Activated CD4-positive, alpha-beta T cell treated with anti-CD3 and anti-CD28 coated beads, Interleukin-2, amount 10 ng/mL, durations not matched to agents 7 days and 5 days (primary cell): ENCODE measurements around the gene RSAD1. TPM values are rescaled to one million over a fixed set of nuclear protein-coding genes. Genes with fewer than 3 reads are reported as not detected.

Experiments
- CTCF ChIA-PET: fragments of 350-600 bp; sonication (Branson Sonifier 250); formaldehyde crosslinking; loops from one replicate; lab custom pipeline; 2021; ENCODE audit warnings: antibody characterized with exemption; lab: Charles Lee
- POLR2A ChIA-PET: fragments of 350-600 bp; sonication (Branson Sonifier 250); formaldehyde crosslinking; loops from one replicate; lab custom pipeline; 2021; ENCODE audit warnings: antibody characterized with exemption; lab: Charles Lee
- DNase-seq: peaks from one replicate; pipeline ENCODE4 v3.0.0-alpha.2; 2020
- H3K27ac Mint-ChIP-seq: one replicate; pipeline ENCODE4 v1.8.0; 2021; ENCODE audit warnings: mild to moderate bottlenecking, moderate library complexity, mixed read lengths
- H3K27me3 Mint-ChIP-seq: one replicate; pipeline ENCODE4 v1.8.0; 2021; ENCODE audit warnings: mixed read lengths
- H3K36me3 Mint-ChIP-seq: one replicate; pipeline ENCODE4 v1.8.0; 2021; ENCODE audit warnings: low read depth, mixed read lengths
- H3K4me1 Mint-ChIP-seq: one replicate; pipeline ENCODE4 v1.8.0; 2021; ENCODE audit warnings: mixed read lengths
- H3K4me3 Mint-ChIP-seq: one replicate; pipeline ENCODE4 v1.8.0; 2021; ENCODE audit warnings: mild to moderate bottlenecking, moderate library complexity, mixed read lengths
- H3K9me3 Mint-ChIP-seq: one replicate; pipeline ENCODE4 v1.8.0; 2021; ENCODE audit warnings: mixed read lengths
- total RNA-seq, 2 experiments: library from RNA; stranded (reverse); gene quantifications; one replicate each; pipeline ENCODE4 v1.2.3, GENCODE V29; 2021

The RSAD1 gene
- total RNA-seq, 2 experiments from 2014 or later, result 22.5 to 25.1 TPM

DNA sequence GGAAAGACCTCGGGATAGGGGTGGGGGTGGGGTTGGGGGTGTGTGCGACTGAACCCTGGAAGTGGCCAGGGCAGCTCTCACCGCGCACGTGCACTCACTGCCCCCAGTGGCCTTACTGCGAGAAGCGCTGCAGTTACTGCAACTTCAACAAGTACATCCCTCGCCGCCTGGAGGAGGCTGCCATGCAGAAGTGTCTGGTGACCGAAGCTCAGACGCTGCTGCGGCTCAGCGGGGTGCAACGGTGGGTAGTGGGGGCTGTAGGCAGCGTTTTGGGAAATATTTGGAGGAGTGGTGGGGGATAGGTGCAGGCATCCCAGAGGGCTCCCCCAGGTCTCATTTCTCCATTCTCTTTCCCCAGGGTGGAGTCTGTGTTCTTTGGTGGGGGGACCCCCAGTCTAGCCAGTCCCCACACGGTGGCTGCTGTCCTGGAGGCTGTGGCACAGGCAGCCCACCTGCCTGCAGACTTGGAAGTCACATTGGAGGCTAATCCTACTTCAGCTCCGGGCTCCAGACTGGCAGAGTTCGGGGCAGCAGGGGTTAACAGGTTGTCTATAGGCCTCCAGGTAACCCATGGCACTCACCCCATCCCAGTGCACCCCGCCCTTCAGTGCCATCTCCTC, 972 bp downstream of the RSAD1 start:
- no peaks in the 10 kb centered on the region for H3K9me3 Mint-ChIP-seq
- ChIA-PET CTCF (interaction anchor here (0.7 to 1.6 kb wide), 16 partner anchors 8 to 217 kb away, joined by 3 to 7 read pairs (median 4); partner anchors contain the start of gene CACNA1G), POLR2A (no interaction called here)

DNA sequence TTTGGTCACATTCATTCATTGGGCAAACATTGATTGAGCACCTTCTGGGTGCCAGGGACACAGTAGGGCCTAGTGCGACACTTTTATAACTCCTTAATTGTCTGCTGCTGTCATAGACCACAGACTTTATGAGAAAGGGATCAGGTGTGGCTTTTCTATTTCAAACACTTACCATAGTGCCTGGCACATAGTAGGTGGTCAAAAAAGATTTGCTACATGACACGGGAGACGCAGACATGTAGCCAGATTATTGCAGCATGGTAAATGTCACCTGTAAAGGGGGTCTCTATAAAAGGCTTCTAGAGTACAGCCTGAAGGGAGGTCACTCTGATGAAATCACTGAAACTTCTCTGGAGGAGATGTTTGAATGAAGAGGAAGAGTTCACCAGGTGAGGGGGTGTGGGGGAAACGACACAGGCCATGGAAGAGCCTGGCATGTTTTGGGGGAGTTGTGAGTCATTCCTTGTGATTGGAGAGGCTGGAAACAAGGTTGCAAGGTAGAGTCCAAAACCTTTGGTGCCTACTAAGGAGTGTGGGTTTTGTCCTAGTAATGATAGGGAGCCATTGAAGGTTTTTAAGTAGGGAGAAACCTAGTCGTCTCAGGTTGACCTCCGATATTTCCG, 1.6 kb downstream of the RSAD1 start:
- CTCF ChIA-PET, result interaction anchor here (1.0 to 1.6 kb wide), 9 partner anchors 9 to 216 kb away, joined by 3 to 6 read pairs (median 5); partner anchors contain the start of gene CACNA1G
- DNase-seq, result no peak
- Mint-ChIP-seq H3K27me3 (no peaks in the 10 kb centered on the region), H3K4me3 (peak overlapping the region; percentile 81), H3K27ac (no peak overlapping the region), H3K4me1 (peaks cover 22% of the 10 kb centered on the region), H3K9me3 (no peaks in the 10 kb centered on the region), H3K36me3 (peaks cover 2% of the 10 kb centered on the region)
- POLR2A ChIA-PET, result no interaction called here

More for the DNA sequence above, 972 bp downstream of the RSAD1 start:
- H3K4me3 Mint-ChIP-seq, result peak overlapping the region; percentile 81
- peaks cover 22% of the 10 kb centered on the region for H3K4me1 Mint-ChIP-seq
- peak overlapping the region; percentile 78 for H3K27ac Mint-ChIP-seq
- peak; percentile 73 for DNase-seq
- H3K27me3 Mint-ChIP-seq, result no peaks in the 10 kb centered on the region
- H3K36me3 Mint-ChIP-seq, result peaks cover 2% of the 10 kb centered on the region

DNA sequence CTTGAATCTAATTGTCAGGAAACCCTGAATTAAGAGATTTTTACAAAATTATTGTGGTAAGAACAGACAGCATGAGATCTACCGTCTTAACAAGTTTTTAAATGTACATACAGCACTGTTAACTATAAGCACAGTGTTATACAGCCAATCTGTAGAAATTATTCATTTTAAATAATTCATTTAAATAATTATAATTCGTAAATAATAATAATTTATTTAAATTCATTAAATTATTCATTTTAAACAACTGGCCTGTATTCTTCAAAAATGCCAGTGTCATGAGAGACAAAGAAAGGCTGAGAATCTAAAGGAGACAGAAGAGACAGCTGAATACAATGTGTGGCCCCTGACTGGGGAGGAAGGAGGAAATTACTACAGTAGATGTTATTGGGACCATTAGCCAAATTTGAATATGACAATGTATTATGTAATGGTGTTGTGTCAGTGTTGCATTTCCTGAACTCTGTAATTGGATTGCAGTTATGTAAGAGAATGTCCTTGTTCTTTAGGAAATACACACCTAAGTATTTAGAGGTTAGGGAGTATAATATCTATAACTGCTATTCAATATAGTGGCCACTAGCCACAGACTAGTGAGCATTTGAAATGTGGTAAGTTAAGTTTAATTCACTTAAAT, 2.3 kb downstream of the RSAD1 start:
- Mint-ChIP-seq H3K36me3 (peaks cover 2% of the 10 kb centered on the region), H3K4me3 (no peak overlapping the region), H3K4me1 (peaks cover 22% of the 10 kb centered on the region), H3K27me3 (no peaks in the 10 kb centered on the region), H3K27ac (no peak overlapping the region), H3K9me3 (no peaks in the 10 kb centered on the region)
- ChIA-PET CTCF (interaction anchor here (1.1 to 1.7 kb wide), 2 partner anchors 23 to 24 kb away, joined by 3 to 4 read pairs; no protein-coding TSS in a partner anchor), POLR2A (no interaction called here)
- no peak for DNase-seq

DNA sequence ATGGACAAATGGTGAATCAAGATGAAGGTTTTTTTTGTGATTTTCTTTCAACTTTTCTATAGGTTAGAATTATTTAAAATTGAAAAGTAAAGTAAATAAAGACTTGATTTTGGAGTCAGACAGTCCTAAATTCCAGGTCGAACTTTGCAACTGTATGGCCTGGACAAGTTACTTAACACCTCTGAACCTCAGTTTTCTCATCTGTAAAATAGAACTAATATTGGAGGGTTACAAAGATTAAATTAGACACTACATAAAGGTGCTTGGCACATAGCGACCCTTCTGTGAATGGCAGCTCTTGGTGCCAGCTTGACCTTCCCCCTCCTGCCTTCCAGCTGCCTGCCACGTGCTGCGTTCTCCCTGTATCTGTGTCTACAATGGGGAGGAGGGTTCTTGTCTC, 3.0 kb downstream of the RSAD1 start:
- ChIA-PET POLR2A (no interaction called here), CTCF (interaction anchor here (0.9 to 1.7 kb wide), 5 partner anchors 20 to 216 kb away, joined by 3 to 4 read pairs (median 3); no protein-coding TSS in a partner anchor)
- Mint-ChIP-seq H3K36me3 (peaks cover 2% of the 10 kb centered on the region), H3K4me3 (no peak overlapping the region), H3K9me3 (no peaks in the 10 kb centered on the region), H3K27me3 (no peaks in the 10 kb centered on the region), H3K4me1 (peaks cover 22% of the 10 kb centered on the region), H3K27ac (no peak overlapping the region)
- DNase-seq, result no peak

DNA sequence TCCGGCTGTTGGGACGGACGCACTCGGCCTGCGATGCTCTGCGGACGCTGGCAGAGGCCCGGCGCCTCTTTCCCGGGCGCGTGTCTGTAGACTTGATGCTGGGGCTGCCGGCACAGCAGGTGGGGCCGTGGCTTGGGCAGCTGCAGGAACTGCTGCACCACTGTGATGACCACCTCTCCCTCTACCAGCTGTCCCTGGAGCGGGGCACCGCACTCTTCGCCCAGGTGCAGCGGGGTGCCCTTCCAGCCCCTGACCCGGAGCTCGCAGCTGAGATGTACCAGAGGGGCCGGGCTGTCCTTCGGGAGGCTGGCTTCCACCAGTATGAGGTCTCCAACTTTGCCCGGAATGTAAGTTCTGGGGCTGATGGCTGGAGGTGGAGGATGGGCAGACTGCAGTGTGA, 3.5 kb downstream of the RSAD1 start:
- POLR2A ChIA-PET, result no interaction called here

DNA sequence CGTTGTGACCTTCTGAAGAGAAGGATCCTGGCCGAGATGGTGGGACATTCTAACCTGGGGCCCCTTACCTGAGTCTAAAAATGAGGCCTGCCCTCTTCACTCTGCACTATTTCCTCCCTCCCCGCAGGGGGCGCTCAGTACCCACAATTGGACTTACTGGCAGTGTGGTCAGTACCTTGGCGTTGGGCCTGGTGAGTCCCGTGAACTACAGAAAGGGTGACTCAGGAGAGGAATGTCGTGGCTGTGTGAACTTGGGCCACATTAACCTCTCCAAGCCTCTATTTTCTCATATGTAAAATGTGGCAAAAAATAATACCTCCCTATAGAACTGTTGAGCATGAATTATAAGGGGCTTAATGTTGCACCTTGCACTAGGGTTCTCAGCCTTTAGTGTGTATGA, 3.9 kb downstream of the RSAD1 start:
- H3K4me1 Mint-ChIP-seq, result peaks cover 22% of the 10 kb centered on the region
- H3K9me3 Mint-ChIP-seq, result no peaks in the 10 kb centered on the region
- H3K27me3 Mint-ChIP-seq, result no peaks in the 10 kb centered on the region
- DNase-seq, result peak; percentile 79
- H3K4me3 Mint-ChIP-seq, result no peak overlapping the region
- H3K27ac Mint-ChIP-seq, result no peak overlapping the region
- peaks cover 2% of the 10 kb centered on the region for H3K36me3 Mint-ChIP-seq
- ChIA-PET POLR2A (no interaction called here), CTCF (interaction anchor here (0.7 to 1.7 kb wide), 8 partner anchors 19 to 187 kb away, joined by 3 to 4 read pairs (median 3); no protein-coding TSS in a partner anchor)

More for the DNA sequence above, 3.5 kb downstream of the RSAD1 start:
- H3K27ac Mint-ChIP-seq, result no peak overlapping the region
- no peaks in the 10 kb centered on the region for H3K27me3 Mint-ChIP-seq
- H3K4me3 Mint-ChIP-seq, result no peak overlapping the region
- CTCF ChIA-PET, result interaction anchor here (0.9 to 1.7 kb wide), 5 partner anchors 20 to 215 kb away, joined by 3 to 4 read pairs (median 3); no protein-coding TSS in a partner anchor
- H3K36me3 Mint-ChIP-seq, result peaks cover 2% of the 10 kb centered on the region
- no peak for DNase-seq
- H3K4me1 Mint-ChIP-seq, result peaks cover 22% of the 10 kb centered on the region
- H3K9me3 Mint-ChIP-seq, result no peaks in the 10 kb centered on the region

DNA sequence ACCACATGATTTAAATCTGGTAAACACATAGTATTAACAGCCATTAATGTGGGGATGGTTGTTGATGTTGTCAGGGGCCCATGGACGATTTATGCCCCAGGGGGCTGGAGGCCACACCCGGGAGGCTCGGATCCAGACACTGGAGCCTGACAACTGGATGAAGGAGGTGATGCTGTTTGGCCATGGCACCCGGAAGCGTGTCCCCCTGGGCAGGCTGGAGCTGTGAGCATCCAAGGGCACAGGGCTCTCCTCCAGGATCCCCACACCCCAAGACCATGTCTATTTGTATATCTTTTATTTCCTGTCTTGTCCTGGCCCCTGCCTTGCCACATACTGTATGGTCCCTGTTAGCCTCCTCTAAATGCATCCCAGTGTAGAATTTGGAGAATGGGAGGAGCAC, 4.6 kb downstream of the RSAD1 start:
- Mint-ChIP-seq H3K27ac (no peak overlapping the region), H3K4me3 (no peak overlapping the region), H3K9me3 (no peaks in the 10 kb centered on the region), H3K27me3 (no peaks in the 10 kb centered on the region), H3K36me3 (peaks cover 2% of the 10 kb centered on the region), H3K4me1 (peaks cover 17% of the 10 kb centered on the region)
- CTCF ChIA-PET, result interaction anchor here (0.6 to 1.6 kb wide), 9 partner anchors 10 to 186 kb away, joined by 3 to 5 read pairs (median 3); no protein-coding TSS in a partner anchor
- POLR2A ChIA-PET, result no interaction called here
- no peak for DNase-seq

DNA sequence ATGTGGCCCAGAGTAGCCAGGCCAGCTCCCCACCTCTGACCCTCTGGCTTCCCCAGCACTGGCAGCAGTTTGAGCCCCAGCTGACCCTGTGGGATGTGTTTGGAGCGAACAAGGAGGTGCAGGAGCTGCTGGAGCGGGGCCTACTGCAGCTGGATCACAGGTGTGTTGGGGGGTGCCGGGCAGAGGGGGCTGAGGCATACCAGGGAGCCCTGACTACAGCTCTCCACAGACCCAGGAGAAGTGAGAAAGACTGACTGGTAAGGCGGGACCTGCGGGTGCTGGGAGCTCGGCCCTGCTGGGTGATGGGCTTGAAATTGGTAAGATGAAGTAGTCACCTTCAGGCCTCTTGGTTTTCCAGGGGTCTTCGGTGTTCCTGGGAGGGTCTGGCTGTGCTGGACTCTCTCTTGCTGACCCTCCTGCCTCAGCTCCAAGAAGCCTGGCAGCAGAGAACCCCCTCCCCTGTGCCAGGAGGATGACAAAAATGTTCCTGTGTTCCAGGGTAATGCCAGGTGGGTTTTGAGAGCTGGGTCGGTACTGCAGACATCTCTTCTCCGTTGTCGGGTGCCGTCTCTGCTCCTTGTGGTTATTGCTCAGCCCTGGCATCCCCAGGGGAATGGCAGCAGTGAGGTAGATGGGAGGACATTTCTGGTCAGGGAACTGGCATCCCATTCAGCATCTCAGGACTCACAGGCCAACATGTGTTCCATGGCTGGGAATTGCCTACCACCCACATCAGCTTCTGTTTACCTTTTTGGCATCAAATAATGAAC, 5.9 kb downstream of the RSAD1 start:
- Mint-ChIP-seq H3K4me1 (peaks cover 12% of the 10 kb centered on the region), H3K9me3 (no peaks in the 10 kb centered on the region), H3K27me3 (no peaks in the 10 kb centered on the region), H3K36me3 (peaks cover 2% of the 10 kb centered on the region), H3K4me3 (no peak overlapping the region), H3K27ac (no peak overlapping the region)
- CTCF ChIA-PET, result interaction anchor here (0.9 to 1.6 kb wide), 5 partner anchors 14 to 213 kb away, joined by 3 to 5 read pairs (median 3); no protein-coding TSS in a partner anchor
- no peak for DNase-seq
- POLR2A ChIA-PET, result no interaction called here

DNA sequence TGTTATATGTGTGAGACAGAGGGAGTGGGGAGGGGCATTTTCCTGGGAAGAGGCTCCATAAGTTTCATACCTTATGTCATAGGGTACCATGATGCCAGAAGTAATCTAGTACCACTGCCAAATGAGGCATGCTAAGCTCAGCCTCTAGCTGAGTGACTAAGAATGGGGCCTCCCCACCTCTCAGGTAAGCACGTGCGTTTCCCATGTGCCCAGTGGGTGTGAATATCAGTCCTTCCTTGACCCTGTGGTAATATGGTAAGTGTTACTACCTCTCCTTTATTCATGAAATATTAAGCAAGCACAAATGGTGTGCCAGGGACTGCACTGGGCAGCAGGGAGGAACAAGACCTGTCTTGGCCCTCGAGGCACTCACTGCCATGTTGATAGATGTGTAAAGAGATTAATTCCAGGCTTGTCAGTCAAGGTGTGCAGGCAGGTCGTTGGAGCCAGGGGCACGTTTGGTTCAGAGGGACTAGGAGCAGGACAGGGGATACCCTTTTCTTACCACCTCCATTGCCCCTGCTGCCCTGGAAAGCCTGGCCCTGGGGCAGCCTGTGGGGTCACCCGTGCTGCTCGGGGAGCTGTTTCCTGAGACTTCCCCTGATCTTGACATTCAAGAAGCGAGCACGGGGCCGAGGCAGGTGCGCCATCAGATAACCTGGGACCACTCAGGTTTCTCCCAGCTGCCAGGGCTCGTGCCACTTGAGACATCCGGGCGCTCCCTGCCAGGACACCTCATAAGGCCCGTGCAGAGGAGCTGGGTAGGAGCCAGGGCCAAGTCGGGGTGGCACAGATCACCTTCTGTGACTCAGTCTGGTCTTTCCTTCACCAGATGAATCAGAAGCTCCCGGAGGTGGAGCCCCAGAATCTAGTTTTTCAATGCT, 8.8 kb downstream of the RSAD1 start:
- H3K27ac Mint-ChIP-seq, result no peak overlapping the region
- no peaks in the 10 kb centered on the region for H3K4me1 Mint-ChIP-seq
- H3K4me3 Mint-ChIP-seq, result no peak overlapping the region
- ChIA-PET POLR2A (no interaction called here), CTCF (interaction anchor here (0.6 to 1.6 kb wide), 9 partner anchors 8 to 191 kb away, joined by 3 to 9 read pairs (median 3); no protein-coding TSS in a partner anchor)
- H3K9me3 Mint-ChIP-seq, result no peaks in the 10 kb centered on the region
- DNase-seq, result no peak
- H3K27me3 Mint-ChIP-seq, result no peaks in the 10 kb centered on the region
- peaks cover 2% of the 10 kb centered on the region for H3K36me3 Mint-ChIP-seq

DNA sequence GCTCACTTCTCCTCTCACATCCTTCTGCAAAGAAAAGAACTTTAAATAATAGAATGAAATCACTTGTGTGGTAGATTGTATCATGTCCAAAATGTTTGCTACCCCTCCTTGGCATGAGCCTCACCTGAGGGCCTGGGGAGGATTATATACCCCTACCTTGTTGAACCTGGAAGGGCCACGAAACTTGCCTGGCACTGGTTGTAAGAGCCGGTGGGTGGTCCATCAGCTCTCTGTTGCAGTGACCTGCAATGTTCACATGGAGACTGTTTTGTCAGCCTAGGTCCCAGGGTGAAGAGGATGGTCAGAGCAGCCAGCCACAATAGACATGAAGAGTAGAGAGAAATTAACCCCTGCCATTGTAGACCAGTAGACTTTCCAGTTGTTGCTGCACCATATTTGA, 10.2 kb downstream of the RSAD1 start:
- DNase-seq, result no peak
- Mint-ChIP-seq H3K27me3 (peaks cover 2% of the 10 kb centered on the region), H3K27ac (no peak overlapping the region), H3K4me3 (no peak overlapping the region), H3K36me3 (peaks cover 2% of the 10 kb centered on the region), H3K4me1 (no peaks in the 10 kb centered on the region), H3K9me3 (no peaks in the 10 kb centered on the region)
- POLR2A ChIA-PET, result no interaction called here
- CTCF ChIA-PET, result interaction anchor here (1.4 to 1.6 kb wide), 3 partner anchors 9 to 21 kb away, joined by 3 to 9 read pairs (median 6); no protein-coding TSS in a partner anchor

DNA sequence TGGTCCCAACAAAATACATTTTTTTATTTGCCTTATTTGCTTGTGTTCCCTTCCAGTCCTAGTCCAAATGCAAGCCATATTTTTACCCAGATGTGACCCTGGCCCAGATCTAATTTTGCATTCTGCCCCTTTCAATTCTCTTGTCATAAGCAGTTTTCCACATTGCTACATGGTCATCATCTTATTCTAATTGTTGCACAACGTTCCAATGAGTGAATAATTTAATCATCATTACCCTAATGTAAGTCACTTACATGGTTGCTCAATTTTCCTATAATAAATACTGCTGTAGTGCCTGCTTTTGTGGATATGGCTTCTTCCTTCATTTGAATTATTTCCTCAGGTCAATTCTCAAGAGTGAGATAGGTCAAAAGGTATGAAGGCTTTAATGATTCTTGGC, 12.8 kb downstream of the RSAD1 start:
- no peaks in the 10 kb centered on the region for H3K9me3 Mint-ChIP-seq
- H3K4me1 Mint-ChIP-seq, result no peaks in the 10 kb centered on the region

More for the DNA sequence above, 12.8 kb downstream of the RSAD1 start:
- Mint-ChIP-seq H3K36me3 (no peaks in the 10 kb centered on the region), H3K4me3 (no peak overlapping the region), H3K27ac (no peak overlapping the region), H3K27me3 (peaks cover 3% of the 10 kb centered on the region)
- ChIA-PET CTCF (no interaction called here), POLR2A (no interaction called here)
- DNase-seq, result no peak
